ENCODE measurements around the gene EPX.

The EPX gene

DNA sequence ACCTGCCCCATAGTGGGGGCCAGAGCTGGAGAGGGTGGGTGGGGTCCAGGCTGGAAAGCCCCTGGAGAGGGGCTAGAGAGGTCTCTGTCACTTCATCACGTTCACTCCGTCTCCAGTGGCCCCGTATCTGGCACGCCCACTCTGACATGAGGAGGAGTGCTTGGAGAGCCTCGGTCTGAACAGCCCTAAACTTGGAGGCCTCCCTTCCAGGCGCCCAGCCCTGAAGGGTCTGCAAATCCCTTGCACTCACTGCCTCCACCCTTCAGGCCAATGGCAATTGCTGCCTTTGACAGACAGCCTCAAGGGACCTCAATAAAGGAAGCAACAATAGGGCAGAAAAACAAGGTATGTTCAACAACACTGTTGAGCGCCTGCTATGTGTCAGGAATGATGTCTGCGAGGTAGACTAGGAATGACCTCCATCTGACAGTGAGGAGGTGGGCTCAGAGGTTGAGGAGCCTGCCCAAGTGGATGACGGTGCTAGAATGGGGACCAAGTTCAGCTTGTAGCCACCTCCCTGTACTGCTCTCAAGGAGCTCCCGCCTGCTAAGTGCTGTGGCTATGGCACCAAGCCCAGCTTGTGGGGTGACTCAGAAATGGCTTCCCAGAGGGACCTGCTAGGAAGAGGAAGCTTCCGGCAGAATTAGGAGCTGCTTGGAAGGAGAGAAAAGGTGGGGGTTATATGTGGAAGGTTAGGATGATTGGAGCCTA is 2.9 kb upstream of the EPX start:
- no peaks in the 10 kb centered on the region for H3K4me1 ChIP-seq
- no peaks in the 10 kb centered on the region for H3K36me3 ChIP-seq
- DNase-seq = no peak
- H3K4me3 ChIP-seq (ENCODE audit: low read depth, low read length) = no peak overlapping the region
- peaks cover 8% of the 10 kb centered on the region for H3K27me3 ChIP-seq
- TF ChIP-seq, protein P1, sequence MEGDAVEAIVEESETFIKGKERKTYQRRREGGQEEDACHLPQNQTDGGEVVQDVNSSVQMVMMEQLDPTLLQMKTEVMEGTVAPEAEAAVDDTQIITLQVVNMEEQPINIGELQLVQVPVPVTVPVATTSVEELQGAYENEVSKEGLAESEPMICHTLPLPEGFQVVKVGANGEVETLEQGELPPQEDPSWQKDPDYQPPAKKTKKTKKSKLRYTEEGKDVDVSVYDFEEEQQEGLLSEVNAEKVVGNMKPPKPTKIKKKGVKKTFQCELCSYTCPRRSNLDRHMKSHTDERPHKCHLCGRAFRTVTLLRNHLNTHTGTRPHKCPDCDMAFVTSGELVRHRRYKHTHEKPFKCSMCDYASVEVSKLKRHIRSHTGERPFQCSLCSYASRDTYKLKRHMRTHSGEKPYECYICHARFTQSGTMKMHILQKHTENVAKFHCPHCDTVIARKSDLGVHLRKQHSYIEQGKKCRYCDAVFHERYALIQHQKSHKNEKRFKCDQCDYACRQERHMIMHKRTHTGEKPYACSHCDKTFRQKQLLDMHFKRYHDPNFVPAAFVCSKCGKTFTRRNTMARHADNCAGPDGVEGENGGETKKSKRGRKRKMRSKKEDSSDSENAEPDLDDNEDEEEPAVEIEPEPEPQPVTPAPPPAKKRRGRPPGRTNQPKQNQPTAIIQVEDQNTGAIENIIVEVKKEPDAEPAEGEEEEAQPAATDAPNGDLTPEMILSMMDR (IDR thresholded peaks at IDR 0.05; ENCODE audit: low read depth, low read length) = no peak
- no peaks in the 10 kb centered on the region for H3K9me3 ChIP-seq

DNA sequence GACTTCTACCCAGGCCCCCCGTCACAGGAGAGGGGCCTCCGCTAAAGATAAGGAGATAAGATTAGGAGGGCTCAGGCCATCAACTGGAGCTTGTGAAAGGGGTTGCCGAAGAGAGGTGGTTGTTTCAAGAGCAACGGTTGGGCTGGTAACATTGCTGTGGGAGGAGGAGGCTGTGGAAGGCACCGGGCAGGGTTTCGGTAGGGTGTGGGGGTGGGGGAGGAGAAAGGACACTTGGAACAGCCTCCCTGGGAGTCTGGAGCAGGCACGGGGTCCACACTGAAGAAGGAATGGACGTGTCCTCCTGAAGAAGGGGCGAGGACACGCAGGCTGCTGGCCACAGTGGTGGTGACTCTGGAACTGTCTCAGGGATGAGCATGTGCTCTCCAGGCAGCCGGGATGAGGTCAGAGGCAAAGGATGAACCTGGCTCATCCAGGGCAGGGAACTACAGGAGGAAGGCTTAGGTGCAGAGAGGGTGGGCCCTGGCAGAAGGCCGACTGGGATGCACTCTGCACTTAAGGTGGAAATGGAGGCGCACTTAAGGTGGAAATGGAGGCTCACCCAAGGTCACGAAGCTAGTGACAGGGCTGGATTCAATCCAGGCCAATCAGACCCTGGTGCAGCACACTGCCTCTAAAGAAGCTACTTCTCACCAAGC is 1.2 kb upstream of the EPX start:
- Histone ChIP-seq H3K9me3 (no peaks in the 10 kb centered on the region), H3K27me3 (peaks cover 16% of the 10 kb centered on the region), H3K4me3 (ENCODE audit: low read depth, low read length) (no peak overlapping the region), H3K4me1 (no peaks in the 10 kb centered on the region), H3K36me3 (no peaks in the 10 kb centered on the region)
- TF ChIP-seq, protein P1 (IDR thresholded peaks at IDR 0.05; ENCODE audit: low read depth, low read length) = no peak
- DNase-seq = no peak

DNA sequence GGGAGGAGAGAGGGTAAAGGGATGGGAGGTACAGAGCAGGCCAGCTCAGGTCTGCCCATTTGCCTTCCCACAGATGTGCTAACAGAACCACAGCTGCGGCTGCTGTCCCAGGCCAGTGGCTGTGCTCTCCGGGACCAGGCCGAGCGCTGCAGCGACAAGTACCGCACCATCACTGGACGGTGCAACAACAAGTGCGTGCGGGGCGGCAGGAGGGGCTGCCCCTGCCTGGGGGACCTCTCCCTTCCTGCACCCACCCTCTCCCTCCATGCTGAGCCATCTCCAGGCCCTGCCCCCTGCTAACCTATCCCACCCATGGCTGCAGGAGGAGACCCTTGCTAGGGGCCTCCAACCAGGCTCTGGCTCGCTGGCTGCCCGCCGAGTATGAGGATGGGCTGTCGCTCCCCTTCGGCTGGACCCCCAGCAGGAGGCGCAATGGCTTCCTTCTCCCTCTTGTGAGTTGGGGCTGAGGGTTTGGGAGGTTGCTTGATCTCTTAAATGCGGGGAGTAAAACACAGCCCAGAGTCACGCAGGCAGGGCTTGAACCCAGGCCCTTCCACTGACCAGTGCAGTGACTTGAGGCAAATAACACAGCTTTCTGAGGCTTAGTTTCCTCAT is 1.2 kb downstream of the EPX start:
- H3K9me3 ChIP-seq = no peaks in the 10 kb centered on the region
- no peak overlapping the region for H3K4me3 ChIP-seq (ENCODE audit: low read depth, low read length)
- H3K4me1 ChIP-seq = no peaks in the 10 kb centered on the region
- H3K36me3 ChIP-seq = no peaks in the 10 kb centered on the region
- TF ChIP-seq, protein P1 (IDR thresholded peaks at IDR 0.05; ENCODE audit: low read depth, low read length) = no peak; the same call in 1 of the 2 replicates
- peaks cover 23% of the 10 kb centered on the region for H3K27me3 ChIP-seq
- DNase-seq = no peak

DNA sequence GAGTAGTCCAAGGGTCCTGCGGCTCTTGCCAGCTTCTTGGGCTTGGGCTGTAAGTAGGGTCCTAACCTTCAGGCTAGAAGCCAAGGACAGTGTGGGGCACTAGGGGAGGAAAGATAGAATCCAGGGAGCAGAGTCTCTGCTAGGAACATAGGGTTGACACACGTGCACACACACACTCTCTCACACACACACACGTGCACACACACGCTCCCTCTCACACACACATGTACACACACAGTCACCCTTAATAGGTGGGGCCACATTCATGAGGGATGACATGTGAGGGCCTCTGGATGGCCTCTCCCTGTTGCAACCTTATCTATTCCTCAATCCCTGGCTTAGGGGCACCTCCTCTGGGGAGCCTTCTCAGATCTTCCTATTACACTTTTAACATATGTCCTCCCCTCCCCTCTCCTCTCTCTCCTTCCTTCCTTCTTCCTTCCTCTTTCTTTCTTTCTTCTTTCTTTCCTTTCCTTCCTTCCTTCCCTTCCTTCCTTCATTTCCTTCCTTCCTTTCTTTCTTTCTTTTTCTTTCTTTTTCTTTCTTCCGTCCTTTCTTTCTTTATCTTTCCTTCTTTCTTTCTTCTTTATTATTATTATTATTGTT is 3.1 kb downstream of the EPX start:
- H3K27me3 ChIP-seq = peaks cover 23% of the 10 kb centered on the region
- H3K4me1 ChIP-seq = no peaks in the 10 kb centered on the region
- no peak for DNase-seq
- H3K4me3 ChIP-seq (ENCODE audit: low read depth, low read length) = no peak overlapping the region
- no peaks in the 10 kb centered on the region for H3K36me3 ChIP-seq
- no peaks in the 10 kb centered on the region for H3K9me3 ChIP-seq
- TF ChIP-seq, protein P1 (IDR thresholded peaks at IDR 0.05; ENCODE audit: low read depth, low read length) = no peak

DNA sequence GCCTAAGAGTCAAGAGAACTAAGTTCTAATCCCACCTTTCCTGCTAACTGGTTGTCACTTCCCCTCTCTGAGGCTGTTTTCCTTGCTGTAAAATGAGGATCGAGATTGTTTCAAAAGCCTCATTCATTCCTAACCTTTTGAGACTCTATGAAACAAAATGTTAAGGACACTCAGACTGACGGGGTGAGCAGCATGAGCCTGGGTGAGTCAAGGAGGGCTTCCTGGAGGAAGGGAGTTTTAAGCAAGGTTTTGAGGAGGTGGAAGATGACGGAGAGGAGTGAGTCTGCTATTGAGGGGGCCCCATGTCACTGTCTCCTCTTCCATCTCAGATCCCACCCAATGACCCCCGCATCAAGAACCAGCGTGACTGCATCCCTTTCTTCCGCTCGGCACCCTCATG is 4.1 kb downstream of the EPX start:
- H3K27me3 ChIP-seq = peaks cover 23% of the 10 kb centered on the region
- H3K9me3 ChIP-seq = no peaks in the 10 kb centered on the region
- TF ChIP-seq, protein P1 (IDR thresholded peaks at IDR 0.05; ENCODE audit: low read depth, low read length) = no peak
- no peaks in the 10 kb centered on the region for H3K36me3 ChIP-seq
- no peak for DNase-seq
- no peaks in the 10 kb centered on the region for H3K4me1 ChIP-seq
- no peak overlapping the region for H3K4me3 ChIP-seq (ENCODE audit: low read depth, low read length)
